HEK293T (cell line): Measurements from ENCODE around the gene ADGRL3.
"Not testable (repeated sequence)": the region's sequence is repeated elsewhere in the genome, so short reads cannot be mapped to it uniquely, and the experiment has no call there.

Source experiments
- CTCF ChIA-PET: fragments of 350-600 bp; formaldehyde crosslinking; extraction: SDS; loops from one replicate; lab custom pipeline; 2021; ENCODE audit warnings: antibody characterized with exemption, inconsistent platforms; lab: Yijun Ruan, JAX
- POLR2A ChIA-PET: fragments of 350-600 bp; formaldehyde crosslinking; extraction: SDS; loops from one replicate; lab custom pipeline; 2020; ENCODE audit warnings: antibody characterized with exemption, inconsistent platforms; lab: Yijun Ruan, JAX
- DNase-seq: peaks from one replicate; pipeline ENCODE4 v3.0.0; 2012; ENCODE audit warnings: mixed read lengths; ENCODE audit errors: extremely low spot score
- ARNT ChIP-seq: fragments of 450-650 bp; IDR thresholded peaks from 2 replicates; pipeline ENCODE4 v1.6.1; 2017; ENCODE audit warnings: mild to moderate bottlenecking
- BHLHE40 ChIP-seq: fragments of 450-650 bp; IDR thresholded peaks from 2 replicates; pipeline ENCODE4 v1.6.1; 2016; ENCODE audit warnings: mild to moderate bottlenecking, moderate library complexity, borderline replicate concordance
- CTBP1 ChIP-seq: fragments of 450-650 bp; IDR thresholded peaks from 2 replicates; pipeline ENCODE4 v1.6.1; 2016; ENCODE audit warnings: borderline replicate concordance
- ELF4 ChIP-seq: fragments of 450-650 bp; IDR thresholded peaks from 2 replicates; pipeline ENCODE4 v1.6.1; 2017; ENCODE audit warnings: antibody characterized with exemption
- FOXA1 ChIP-seq: fragments of 450-650 bp; IDR thresholded peaks from 2 replicates; pipeline ENCODE4 v1.6.1; 2016; ENCODE audit warnings: mild to moderate bottlenecking
- FOXK2 ChIP-seq: fragments of 450-650 bp; IDR thresholded peaks from 2 replicates; pipeline ENCODE4 v1.6.1; 2016; ENCODE audit warnings: mild to moderate bottlenecking
- FOXM1 ChIP-seq: fragments of 450-650 bp; IDR thresholded peaks from 2 replicates; pipeline ENCODE4 v1.6.1; 2017; ENCODE audit warnings: mild to moderate bottlenecking, borderline replicate concordance
- HDGF ChIP-seq: fragments of 450-650 bp; IDR thresholded peaks from 2 replicates; pipeline ENCODE4 v1.6.1; 2017; ENCODE audit warnings: antibody characterized with exemption, borderline replicate concordance
- L3MBTL2 ChIP-seq: fragments of 450-650 bp; conservative IDR thresholded peaks from 2 replicates; pipeline ENCODE4 v1.6.1; 2016; ENCODE audit warnings: mild to moderate bottlenecking
- LEF1 ChIP-seq: fragments of 450-650 bp; IDR thresholded peaks from 2 replicates; pipeline ENCODE4 v1.6.1; 2017; ENCODE audit warnings: mild to moderate bottlenecking, borderline replicate concordance
- NFRKB ChIP-seq: fragments of 450-650 bp; IDR thresholded peaks from 2 replicates; pipeline ENCODE4 v1.6.1; 2016; ENCODE audit warnings: mild to moderate bottlenecking, moderate library complexity
- PKNOX1 ChIP-seq: fragments of 450-650 bp; IDR thresholded peaks from 2 replicates; pipeline ENCODE4 v1.6.1; 2016
- SP1 ChIP-seq: fragments of 450-650 bp; IDR thresholded peaks from 2 replicates; pipeline ENCODE4 v1.6.1; 2017
- SUZ12 ChIP-seq: fragments of 450-650 bp; IDR thresholded peaks from 2 replicates; pipeline ENCODE4 v1.6.1; 2016; ENCODE audit warnings: mild to moderate bottlenecking
- TARDBP ChIP-seq: fragments of 450-650 bp; IDR thresholded peaks from 2 replicates; pipeline ENCODE4 v1.6.1; 2016
- ZNF384 ChIP-seq: fragments of 450-650 bp; IDR thresholded peaks from 2 replicates; pipeline ENCODE4 v1.6.1; 2016

ADGRL3 gene

DNA sequence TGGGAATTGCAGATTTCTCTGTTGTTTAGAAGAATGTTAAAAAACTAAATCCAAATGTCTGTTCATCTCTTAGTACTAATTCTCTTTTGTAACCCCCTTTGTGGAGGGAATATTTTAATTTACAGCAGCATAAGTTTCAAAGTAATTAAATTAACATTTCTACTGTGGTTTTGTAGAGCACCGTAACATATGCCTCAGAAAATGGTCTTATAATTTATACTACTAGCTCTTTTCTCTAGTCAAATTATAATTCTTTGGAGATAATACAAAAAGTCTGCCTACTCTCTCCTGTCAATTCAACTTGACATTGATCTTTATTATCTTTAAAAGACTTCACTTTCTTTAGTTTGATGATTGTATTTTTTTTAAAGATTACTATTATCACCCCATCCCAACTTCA, 759.0 kb downstream of the ADGRL3 start:
- CTCF ChIA-PET = no interaction called here

DNA sequence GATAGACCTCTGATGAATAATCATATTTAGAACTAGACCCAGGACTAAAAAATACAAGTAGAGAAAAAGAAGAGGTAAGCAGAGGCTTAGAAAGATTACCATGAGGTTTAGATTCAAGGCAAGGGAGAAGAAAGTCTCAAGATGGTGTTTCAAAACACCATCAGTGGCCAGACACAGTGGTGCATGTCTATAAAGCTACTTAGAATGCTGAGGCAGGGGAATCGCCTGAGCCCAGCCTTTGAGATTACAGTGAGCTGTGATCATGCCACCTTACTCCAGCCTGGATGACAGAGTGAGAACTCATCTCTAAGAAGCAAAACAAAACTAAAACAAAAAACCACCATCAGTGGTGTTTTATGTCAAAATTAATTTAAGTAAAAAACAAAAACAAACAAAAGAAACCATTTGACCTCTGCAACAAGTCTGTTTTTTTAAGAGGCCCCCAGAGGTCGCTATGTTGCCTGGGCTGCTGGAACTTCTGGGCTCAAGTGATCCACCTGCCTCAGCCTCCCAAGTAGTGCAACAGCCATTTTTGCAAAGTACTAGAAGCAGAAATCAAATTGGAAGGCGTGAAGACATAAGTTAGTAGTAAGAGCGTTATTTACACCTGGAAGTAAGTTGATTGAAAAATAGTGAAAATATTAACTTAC, 784.3 kb downstream of the ADGRL3 start:
- TF ChIP-seq ELF4 (no peak), NFRKB (no peak), LEF1 (no peak)
- ChIA-PET CTCF (no interaction called here), POLR2A (no interaction called here)
- DNase-seq = no peak

More for the DNA sequence above, 759.0 kb downstream of the ADGRL3 start:
- DNase-seq = no peak
- TF ChIP-seq FOXM1 (no peak), NFRKB (no peak), ZNF384 (no peak), PKNOX1 (no peak), SP1 (no peak), FOXA1 (no peak), ARNT (no peak), TARDBP (no peak), L3MBTL2 (no peak), SUZ12 (no peak), BHLHE40 (no peak), ELF4 (no peak), HDGF (no peak)
- POLR2A ChIA-PET = no interaction called here

DNA sequence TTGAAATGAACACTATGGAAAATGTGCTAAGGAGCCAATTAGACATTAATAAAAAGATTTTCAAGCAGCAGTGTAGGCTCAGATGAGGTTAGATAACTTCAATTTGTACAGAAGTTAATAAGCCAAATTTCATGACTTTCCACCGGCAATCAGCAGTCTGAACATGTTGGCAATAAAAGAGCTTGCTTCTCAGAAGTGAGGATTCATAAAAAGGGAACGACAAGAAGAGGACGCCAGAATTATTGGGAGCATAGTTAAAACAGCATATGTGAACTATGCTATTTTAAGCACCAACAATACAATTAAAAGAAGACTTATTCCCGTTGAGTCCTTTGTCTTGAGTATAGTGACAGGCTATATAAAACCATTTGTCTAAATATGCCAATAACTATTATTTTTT, 785.3 kb downstream of the ADGRL3 start:
- DNase-seq = no peak
- ChIA-PET CTCF (no interaction called here), POLR2A (no interaction called here)
- TF ChIP-seq CTBP1 (no peak), NFRKB (no peak), ARNT (no peak), L3MBTL2 (no peak), TARDBP (no peak), PKNOX1 (no peak), FOXA1 (no peak), LEF1 (no peak), SP1 (no peak), HDGF (no peak), SUZ12 (no peak)

DNA sequence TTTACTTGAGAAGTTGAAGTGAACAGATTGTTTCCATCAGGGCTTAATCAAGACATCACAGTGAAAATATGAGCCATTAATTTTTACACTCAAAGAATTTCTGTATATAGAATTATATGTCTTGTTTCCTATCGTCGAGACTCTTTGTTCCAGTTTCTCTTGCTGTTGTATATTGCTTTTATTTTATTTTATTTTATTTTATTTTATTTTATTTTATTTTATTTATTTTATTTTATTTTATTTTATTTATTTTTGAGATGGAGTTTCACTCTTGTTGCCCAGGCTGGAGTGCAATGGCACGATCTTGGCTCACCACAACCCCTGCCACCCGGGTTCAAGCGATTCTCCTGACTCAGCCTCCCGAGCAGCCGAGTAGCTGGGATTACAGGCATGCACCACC, 786.8 kb downstream of the ADGRL3 start:
- CTCF ChIA-PET, POLR2A ChIA-PET, DNase-seq: not testable (repeated sequence)

DNA sequence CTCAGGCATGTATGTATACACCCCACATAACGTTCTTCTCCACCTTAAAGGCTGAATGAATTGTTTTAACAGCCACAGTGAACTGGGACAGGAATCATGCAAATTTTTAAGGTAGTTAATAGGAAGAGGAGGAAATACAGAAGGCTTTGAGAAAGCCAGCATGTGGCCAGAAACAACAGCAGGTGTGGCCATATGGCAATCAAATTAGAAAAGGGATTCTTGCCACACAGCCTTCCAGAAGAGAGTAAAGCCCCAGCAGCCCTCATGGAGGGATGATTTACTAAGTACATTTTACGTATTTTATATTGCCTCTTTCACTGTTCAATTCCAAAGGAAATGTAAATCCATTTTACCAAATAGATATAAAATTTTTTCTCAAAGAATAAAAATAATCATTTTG, 792.2 kb downstream of the ADGRL3 start:
- no peak for DNase-seq
- POLR2A ChIA-PET = no interaction called here
- CTCF ChIA-PET = no interaction called here
- TF ChIP-seq NFRKB (no peak), L3MBTL2 (no peak), CTBP1 (no peak), HDGF (no peak), ZNF384 (no peak), SP1 (no peak), LEF1 (no peak)

GRCh38 chr4:61994036-61994435, 793.9 kb downstream of the ADGRL3 start:
- DNase-seq = no peak
- TF ChIP-seq FOXM1 = no peak
- ChIA-PET CTCF (no interaction called here), POLR2A (no interaction called here)

DNA sequence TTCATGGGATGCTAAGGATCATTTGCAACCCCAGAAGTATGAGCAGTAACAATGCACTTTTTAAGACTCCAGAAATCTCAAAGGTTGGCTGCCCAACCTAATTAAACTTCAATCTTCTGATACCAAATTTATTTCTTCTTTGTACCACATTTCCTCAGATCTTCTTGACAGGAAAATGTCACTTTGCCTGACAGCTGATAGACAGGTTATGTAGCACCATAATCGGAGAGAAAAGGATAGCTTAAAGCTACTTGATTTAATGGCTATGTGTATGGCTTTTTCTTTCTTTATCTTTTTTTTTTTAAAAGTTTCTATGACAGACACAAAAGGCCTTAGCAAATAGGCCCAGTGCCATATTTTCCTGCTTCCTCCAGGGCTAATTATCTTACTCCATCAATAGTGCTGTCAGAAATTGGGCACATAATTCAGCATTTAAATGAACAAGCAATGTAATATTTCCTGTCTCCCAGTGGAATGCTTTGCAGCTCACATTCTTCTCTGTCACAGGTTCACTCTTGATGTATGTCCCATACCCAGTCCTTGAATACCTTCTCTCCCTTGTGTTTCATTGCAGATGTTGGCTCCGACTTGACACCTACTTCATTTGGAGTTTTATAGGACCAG, 795.7 kb downstream of the ADGRL3 start:
- TF ChIP-seq TARDBP (no peak), SP1 (no peak), PKNOX1 (no peak), HDGF (no peak), FOXA1 (no peak), FOXK2 (no peak), CTBP1 (no peak)
- ChIA-PET CTCF (no interaction called here), POLR2A (no interaction called here)
- no peak for DNase-seq

DNA sequence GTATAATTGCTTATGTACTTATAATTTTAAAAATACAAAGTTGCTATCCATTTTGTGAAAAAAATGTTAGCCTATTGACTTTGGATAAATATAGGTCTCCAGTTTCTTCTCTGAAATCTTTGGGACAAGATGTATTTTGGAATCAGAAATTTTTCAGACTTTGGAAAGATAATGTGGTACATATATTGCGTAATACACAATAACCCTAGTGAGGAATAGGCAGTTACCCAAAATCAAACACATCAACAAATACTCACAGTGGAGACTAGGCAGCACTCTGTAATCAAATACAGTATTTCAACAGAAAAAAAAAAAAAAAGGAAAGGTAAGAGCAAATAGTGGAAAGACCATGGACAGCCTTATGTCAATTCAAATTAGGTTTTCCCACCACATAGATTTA, 796.8 kb downstream of the ADGRL3 start:
- DNase-seq = no peak
- POLR2A ChIA-PET = no interaction called here
- CTCF ChIA-PET = no interaction called here
- TF ChIP-seq HDGF = no peak
- no peak for TF ChIP-seq TARDBP
- no peak for TF ChIP-seq FOXM1
- TF ChIP-seq FOXA1 = no peak
- TF ChIP-seq CTBP1 = no peak
- TF ChIP-seq SP1 = no peak
- TF ChIP-seq LEF1 = no peak
- TF ChIP-seq ELF4 = no peak
- no peak for TF ChIP-seq BHLHE40
- no peak for TF ChIP-seq ARNT
- TF ChIP-seq SUZ12 = no peak
- TF ChIP-seq L3MBTL2 = no peak
- TF ChIP-seq PKNOX1 = no peak
- no peak for TF ChIP-seq ZNF384
- TF ChIP-seq NFRKB = no peak
- no peak for TF ChIP-seq FOXK2
